OCI-LY7 (cell line): ENCODE data around the gene TRDN. TPM values are rescaled to one million over a fixed set of nuclear protein-coding genes. Genes with fewer than 3 reads are reported as not detected.

ENCODE experiments used
- BruUV-seq: library from RNA; stranded (reverse); fragments of 400-500 nt; replicated peaks from 2 replicates; lab custom pipeline; 2021; lab: Mats Ljungman, UMichigan
- CTCF ChIA-PET: fragments of 300-600 bp; sonication (Branson Sonifier 250); formaldehyde crosslinking; loops from one replicate; lab custom pipeline; 2022; ENCODE audit warnings: antibody characterized with exemption; ENCODE audit not compliant: unreplicated experiment; lab: Charles Lee
- POLR2A ChIA-PET: fragments of 300-600 bp; sonication (Branson Sonifier 250); formaldehyde crosslinking; loops from one replicate; lab custom pipeline; 2022; ENCODE audit warnings: antibody characterized with exemption; lab: Charles Lee
- DNase-seq: peaks from one replicate; pipeline ENCODE4 v3.0.0-alpha.2; 2015; ENCODE audit warnings: low spot score
- H2AFZ ChIP-seq: fragments of 200-600 bp; sonication (generic), shearing (Covaris generic); 2 replicates; pipeline ENCODE4 v1.6.1; 2014; ENCODE audit warnings: mild to moderate bottlenecking, antibody characterized with exemption, low read length, moderate library complexity
- H3K27ac ChIP-seq: fragments of 200-600 bp; sonication (generic); 2 replicates; pipeline ENCODE4 v1.5.1; 2014; ENCODE audit warnings: mixed run types, low read depth, mild to moderate bottlenecking, moderate library complexity, low read length, inconsistent platforms; ENCODE audit not compliant: poor library complexity, severe bottlenecking
- H3K36me3 ChIP-seq: fragments of 200-600 bp; sonication (generic); 2 replicates; pipeline ENCODE4 v1.6.1; 2014; ENCODE audit warnings: mild to moderate bottlenecking, antibody characterized with exemption, low read length, moderate library complexity, mixed read lengths; ENCODE audit not compliant: insufficient read depth
- H3K4me1 ChIP-seq: fragments of 200-600 bp; sonication (generic); 2 replicates; pipeline ENCODE4 v1.5.1; 2014; ENCODE audit warnings: mild to moderate bottlenecking, low read length; ENCODE audit not compliant: insufficient read depth, poor library complexity, severe bottlenecking
- H3K4me2 ChIP-seq: fragments of 200-600 bp; sonication (generic); 2 replicates; pipeline ENCODE4 v1.6.1; 2014; ENCODE audit warnings: mild to moderate bottlenecking, low read length
- H3K4me3 ChIP-seq: fragments of 200-600 bp; sonication (generic); 2 replicates; pipeline ENCODE4 v1.5.1; 2014; ENCODE audit warnings: mild to moderate bottlenecking, low read depth, low read length; ENCODE audit not compliant: poor library complexity, severe bottlenecking
- H3K79me2 ChIP-seq: fragments of 200-600 bp; sonication (generic); 2 replicates; pipeline ENCODE4 v1.6.1; 2016; ENCODE audit warnings: low read depth, mild to moderate bottlenecking, low read length, moderate library complexity, mixed read lengths; ENCODE audit not compliant: insufficient read depth
- H3K9me2 ChIP-seq: fragments of 200-600 bp; sonication (generic); 2 replicates; pipeline ENCODE4 v1.6.1; 2016; ENCODE audit warnings: mild to moderate bottlenecking, low read length, mixed read lengths; ENCODE audit not compliant: insufficient read depth
- H3K9me3 ChIP-seq: fragments of 200-600 bp; sonication (generic); 2 replicates; pipeline ENCODE4 v1.6.1; 2014; ENCODE audit warnings: mild to moderate bottlenecking, mixed run types, low read length, mixed read lengths
- H4K20me1 ChIP-seq: fragments of 200-600 bp; sonication (generic); 2 replicates; pipeline ENCODE4 v1.6.1; 2014; ENCODE audit warnings: mild to moderate bottlenecking, antibody characterized with exemption, low read length, moderate library complexity, mixed read lengths; ENCODE audit not compliant: insufficient read depth
- CTCF ChIP-seq: fragments of 200-600 bp; sonication (generic); conservative IDR thresholded peaks from 2 replicates; pipeline ENCODE4 v1.5.1; 2014; ENCODE audit warnings: mild to moderate bottlenecking, antibody characterized with exemption, low read length, moderate library complexity, mixed read lengths
- EZH2phosphoT487 ChIP-seq: fragments of 200-600 bp; sonication (generic); IDR thresholded peaks from 2 replicates; pipeline ENCODE4 v1.6.1; 2018; ENCODE audit warnings: low read depth, borderline replicate concordance, mild to moderate bottlenecking, mixed run types, antibody characterized with exemption, low read length, moderate library complexity, mixed read lengths
- intact Hi-C: fragments of 100-400 bp; cut with micrococcal nuclease; formaldehyde crosslinking; loops from one replicate; pipeline ENCODE4 v1.10.0; 2022; ENCODE audit not compliant: unreplicated experiment
- total RNA-seq, 2 experiments: library from RNA; depleted of rRNA in 1 of 2; stranded (reverse); fragments of >200 nt in 1 of 2; shearing (Covaris generic) in 1 of 2; gene quantifications; 2 replicates each; pipeline ENCODE4 v1.2.3, GENCODE V29; 2014 to 2022

TRDN gene
- total RNA-seq, 2 experiments from 2014 or later, result not detected

GRCh38 chr6:123547216-123547978, 89.4 kb downstream of the TRDN start:
- ChIA-PET POLR2A (interaction anchor here (0.6 to 1.2 kb wide), 2 partner anchors 92 to 533 kb away, joined by 3 to 5 read pairs; no protein-coding TSS in a partner anchor), CTCF (no interaction called here)
- H2AFZ ChIP-seq, result no peak overlapping the region
- no TSS peak for BruUV-seq
- TF ChIP-seq EZH2phosphoT487 (no peak), CTCF (no peak)
- no peak for DNase-seq
- H3K27ac ChIP-seq, result no peak overlapping the region
- no peaks in the 10 kb centered on the region for H3K79me2 ChIP-seq
- H3K9me3 ChIP-seq, result no peaks in the 10 kb centered on the region
- H3K36me3 ChIP-seq, result no peaks in the 10 kb centered on the region
- H4K20me1 ChIP-seq, result no peaks in the 10 kb centered on the region
- no peak overlapping the region for H3K4me2 ChIP-seq
- intact Hi-C loops, result no loop called here
- H3K4me1 ChIP-seq, result no peaks in the 10 kb centered on the region
- no peak overlapping the region for H3K4me3 ChIP-seq
- H3K9me2 ChIP-seq, result no peaks in the 10 kb centered on the region

GRCh38 chr6:123546537-123546936, 90.2 kb downstream of the TRDN start:
- H3K79me2 ChIP-seq, result no peaks in the 10 kb centered on the region
- intact Hi-C loops, result no loop called here
- CTCF ChIA-PET, result no interaction called here
- H3K4me3 ChIP-seq, result no peak overlapping the region
- POLR2A ChIA-PET, result interaction anchor here (0.9 kb wide), 1 partner anchor 17 kb away, joined by 3 read pairs; no protein-coding TSS in a partner anchor
- no peak overlapping the region for H3K4me2 ChIP-seq
- no peak for DNase-seq
- H3K36me3 ChIP-seq, result no peaks in the 10 kb centered on the region
- no peaks in the 10 kb centered on the region for H3K9me3 ChIP-seq
- no TSS peak for BruUV-seq
- no peaks in the 10 kb centered on the region for H3K4me1 ChIP-seq
- TF ChIP-seq EZH2phosphoT487, result no peak
- no peaks in the 10 kb centered on the region for H4K20me1 ChIP-seq
- no peak overlapping the region for H3K27ac ChIP-seq
- no peak overlapping the region for H2AFZ ChIP-seq
- H3K9me2 ChIP-seq, result no peaks in the 10 kb centered on the region

- BruUV-seq, result no TSS peak
- H3K9me3 ChIP-seq, result no peaks in the 10 kb centered on the region
These were observed 95.3 kb downstream of the TRDN start for GRCh38 chr6:123541462-123541861.

More at GRCh38 chr6:123541462-123541861, 95.3 kb downstream of the TRDN start:
- Histone ChIP-seq H3K4me3 (no peak overlapping the region), H3K79me2 (no peaks in the 10 kb centered on the region), H3K36me3 (no peaks in the 10 kb centered on the region), H3K4me2 (no peak overlapping the region), H4K20me1 (no peaks in the 10 kb centered on the region), H3K4me1 (no peaks in the 10 kb centered on the region), H3K9me2 (no peaks in the 10 kb centered on the region), H2AFZ (no peak overlapping the region), H3K27ac (no peak overlapping the region)
- no peak for DNase-seq
- intact Hi-C loops, result no loop called here
- CTCF ChIA-PET, result interaction anchor here (0.6 kb wide), 1 partner anchor 1390 kb away, joined by 3 read pairs; no protein-coding TSS in a partner anchor
- TF ChIP-seq CTCF (no peak), EZH2phosphoT487 (no peak)
- POLR2A ChIA-PET, result no interaction called here
